Measurements from ENCODE around the gene TACC2.

DNA sequence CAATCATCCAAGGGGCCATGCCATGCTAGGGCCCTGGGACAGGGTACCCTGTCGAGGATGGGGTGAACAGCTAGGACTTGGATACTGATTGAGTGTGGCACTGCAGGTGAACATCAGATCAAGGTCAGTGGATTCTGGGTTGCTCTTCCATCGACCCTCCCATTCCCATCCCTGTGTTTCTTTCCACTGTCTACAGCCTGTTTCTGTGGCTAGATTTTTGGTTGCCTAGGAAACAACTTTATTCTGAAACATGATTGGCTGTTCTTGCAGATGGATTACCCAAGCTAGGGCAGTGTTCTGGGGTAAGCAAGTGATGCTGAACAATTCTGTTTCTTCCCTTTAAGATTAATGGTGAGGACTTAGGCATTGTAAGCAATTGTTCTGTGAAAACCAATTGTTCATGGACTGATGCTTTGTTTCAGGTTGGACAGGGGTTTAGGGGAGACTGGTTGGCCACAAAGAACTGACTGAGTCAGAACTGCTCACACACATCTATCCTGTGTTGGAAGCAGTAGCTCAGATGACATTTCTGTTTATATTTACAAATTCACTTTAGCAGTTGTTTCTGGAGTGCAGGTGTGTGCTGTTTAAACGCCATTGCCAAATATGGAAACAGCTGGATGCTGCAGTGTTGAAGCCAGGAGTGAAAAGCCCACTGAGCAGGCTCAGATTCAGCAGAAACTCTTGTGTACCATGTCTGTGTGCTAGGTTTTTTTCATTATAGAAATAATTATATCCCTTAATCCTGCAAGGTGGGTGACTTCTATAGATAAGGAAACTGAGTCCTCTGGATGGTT lies 179.8 kb downstream of the TACC2 start:
- TF ChIP-seq POLR2A (IDR thresholded peaks at IDR 0.05; ENCODE audit: low read length) (no peak), GATA1 (IDR thresholded peaks at IDR 0.05; ENCODE audit: low read depth, low read length) (no peak)
